ENCODE results near the gene BANF2. TPM values are rescaled to one million over a fixed set of nuclear protein-coding genes. Genes with fewer than 3 reads are reported as not detected.

BANF2 gene
- total and polyA plus RNA-seq, 2 of the 4 experiments (the other 2 are of a cell fraction), result not detected

GRCh38 chr20:17655865-17656479 is 43.8 kb upstream of the BANF2 start:
- no peak overlapping the region for H3K9ac ChIP-seq (ENCODE audit: low read depth, low read length)
- no peak overlapping the region for H3K18ac ChIP-seq (ENCODE audit: low read depth, low read length)
- H2AK9ac ChIP-seq (replicated peaks; ENCODE audit: low read depth, low read length, poor library complexity), result no peak overlapping the region
- ChIA-PET CTCF (interaction anchor here (0.8 to 1.4 kb wide), 2 partner anchors 49 to 255 kb away, joined by 3 read pairs; no protein-coding TSS in a partner anchor), POLR2A (ENCODE audit: unreplicated experiment) (interaction anchor here (0.7 kb wide), 1 partner anchor 716 kb away, joined by 4 read pairs; no protein-coding TSS in a partner anchor)
- in situ Hi-C loops (cut with MboI; ENCODE audit: low sequenced_read_pairs), result no loop called here
- H2BK120ac ChIP-seq (ENCODE audit: low read depth, low read length), result no peak overlapping the region
- H4K8ac ChIP-seq (ENCODE audit: low read depth in 2 of 2, low read length in 2 of 2), result no peak overlapping the region
- WGBS, 2 experiments (ENCODE audit: extremely low coverage in 2 of 2, insufficient read length in 1 of 2), result 71% methylated on average over 6 of the region's 11 CpGs; no CpG with 5 or more reads in 1 of the 2 experiments
- no peak overlapping the region for H4K5ac ChIP-seq (ENCODE audit: low read depth, low read length)
- no peak overlapping the region for H3K56ac ChIP-seq (ENCODE audit: extremely low read depth, insufficient read depth, low read length)
- H4K91ac ChIP-seq (ENCODE audit: insufficient read depth, low read depth, low read length), result no peak overlapping the region
- peaks cover 94% of the 10 kb centered on the region for H4K20me1 ChIP-seq (ENCODE audit: insufficient read depth, low read length)
- no peak overlapping the region for H2BK20ac ChIP-seq (ENCODE audit: low read depth, low read length)
- no peak overlapping the region for H3K4me2 ChIP-seq (ENCODE audit: low read depth, low read length)
- H3K4ac ChIP-seq (ENCODE audit: low read depth, low read length), result no peak overlapping the region
- no peak overlapping the region for H2BK5ac ChIP-seq (ENCODE audit: low read depth, low read length, poor library complexity, severe bottlenecking)
- no peak overlapping the region; the same call in 1 of the 2 replicates for H3K27ac ChIP-seq (ENCODE audit: insufficient read depth, low read length)
- peaks cover 56% of the 10 kb centered on the region for H3K36me3 ChIP-seq (ENCODE audit: control insufficient read depth, insufficient read depth, low read length)
- dilution Hi-C loops (cut with HindIII; ENCODE audit: low sequenced_read_pairs, unreplicated experiment), result no loop called here
- no peak overlapping the region for H3K4me3 ChIP-seq (ENCODE audit: insufficient read depth, low read depth, low read length)
- H3K27me3 ChIP-seq (ENCODE audit: control insufficient read depth, insufficient read depth, low read length), result no peaks in the 10 kb centered on the region
- H3K14ac ChIP-seq (replicated peaks; ENCODE audit: low read depth, low read length), result no peak overlapping the region
- H3K79me1 ChIP-seq (ENCODE audit: low read depth in 1 of 2, low read length in 2 of 2), result peaks cover 26 to 90% of the 10 kb centered on the region in 2 experiments; a peak in 3 of 4 replicates
- BruUV-seq (replicated peaks), result no TSS peak
- no peak overlapping the region for H2BK15ac ChIP-seq (ENCODE audit: low read depth, low read length)
- peaks cover 36% of the 10 kb centered on the region for H3K4me1 ChIP-seq (ENCODE audit: control insufficient read depth, insufficient read depth, low read length)
- peaks cover 7% of the 10 kb centered on the region; the same call in 1 of the 2 replicates for H3K9me3 ChIP-seq (ENCODE audit: control insufficient read depth, insufficient read depth, low read length)
- no peak overlapping the region for H2AK5ac ChIP-seq (ENCODE audit: low read depth, low read length)
- peak; percentile 67 for DNase-seq
- H3K23ac ChIP-seq (ENCODE audit: low read depth, low read length), result no peak overlapping the region
- peaks cover 26% of the 10 kb centered on the region for H3K9me1 ChIP-seq (ENCODE audit: insufficient read depth, low read length)
- intact Hi-C loops (cut with micrococcal nuclease), result loop anchor here (1.0 kb wide), 1 partner anchor 242 kb away; no protein-coding TSS in a partner anchor
- no peak overlapping the region for H2AFZ ChIP-seq (replicated peaks; ENCODE audit: low read length, poor library complexity)
- TF ChIP-seq, protein P1, sequence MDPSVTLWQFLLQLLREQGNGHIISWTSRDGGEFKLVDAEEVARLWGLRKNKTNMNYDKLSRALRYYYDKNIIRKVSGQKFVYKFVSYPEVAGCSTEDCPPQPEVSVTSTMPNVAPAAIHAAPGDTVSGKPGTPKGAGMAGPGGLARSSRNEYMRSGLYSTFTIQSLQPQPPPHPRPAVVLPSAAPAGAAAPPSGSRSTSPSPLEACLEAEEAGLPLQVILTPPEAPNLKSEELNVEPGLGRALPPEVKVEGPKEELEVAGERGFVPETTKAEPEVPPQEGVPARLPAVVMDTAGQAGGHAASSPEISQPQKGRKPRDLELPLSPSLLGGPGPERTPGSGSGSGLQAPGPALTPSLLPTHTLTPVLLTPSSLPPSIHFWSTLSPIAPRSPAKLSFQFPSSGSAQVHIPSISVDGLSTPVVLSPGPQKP (IDR thresholded peaks at IDR 0.05; ENCODE audit: borderline replicate concordance, low read depth, low read length), result no peak
- TF ChIP-seq NFE2L2 (IDR thresholded peaks at IDR 0.05; ENCODE audit: low read depth, low read length) (0 out of 2 replicates have a peak, but pooled peaks have one; percentile 13), MAFK (IDR thresholded peaks at IDR 0.05; ENCODE audit: low read depth, low read length) (peak; percentile 19; the same call in 1 of the 2 replicates), CEBPB (IDR thresholded peaks at IDR 0.05; ENCODE audit: low read depth, low read length) (no peak), FOS (IDR thresholded peaks at IDR 0.05; ENCODE audit: low read depth, low read length) (peak; percentile 33; the same call in 1 of the 2 replicates)
- TF ChIP-seq, protein P2, sequence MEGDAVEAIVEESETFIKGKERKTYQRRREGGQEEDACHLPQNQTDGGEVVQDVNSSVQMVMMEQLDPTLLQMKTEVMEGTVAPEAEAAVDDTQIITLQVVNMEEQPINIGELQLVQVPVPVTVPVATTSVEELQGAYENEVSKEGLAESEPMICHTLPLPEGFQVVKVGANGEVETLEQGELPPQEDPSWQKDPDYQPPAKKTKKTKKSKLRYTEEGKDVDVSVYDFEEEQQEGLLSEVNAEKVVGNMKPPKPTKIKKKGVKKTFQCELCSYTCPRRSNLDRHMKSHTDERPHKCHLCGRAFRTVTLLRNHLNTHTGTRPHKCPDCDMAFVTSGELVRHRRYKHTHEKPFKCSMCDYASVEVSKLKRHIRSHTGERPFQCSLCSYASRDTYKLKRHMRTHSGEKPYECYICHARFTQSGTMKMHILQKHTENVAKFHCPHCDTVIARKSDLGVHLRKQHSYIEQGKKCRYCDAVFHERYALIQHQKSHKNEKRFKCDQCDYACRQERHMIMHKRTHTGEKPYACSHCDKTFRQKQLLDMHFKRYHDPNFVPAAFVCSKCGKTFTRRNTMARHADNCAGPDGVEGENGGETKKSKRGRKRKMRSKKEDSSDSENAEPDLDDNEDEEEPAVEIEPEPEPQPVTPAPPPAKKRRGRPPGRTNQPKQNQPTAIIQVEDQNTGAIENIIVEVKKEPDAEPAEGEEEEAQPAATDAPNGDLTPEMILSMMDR (conservative IDR thresholded peaks at IDR 0.05; ENCODE audit: low read depth, low read length), result no peak
- ATAC-seq (ENCODE audit: low read depth), result peak; percentile 6; the same call in 1 of the 2 replicates

Data from IMR-90 (cell line).